GM21825 (cell line): Measurements from ENCODE around the gene POLR2A.
"Not testable (repeated sequence)": the region's sequence is repeated elsewhere in the genome, so short reads cannot be mapped to it uniquely, and the experiment has no call there.

ENCODE experiments used
- ATAC-seq: cut with Tn5 transposase; IDR thresholded peaks from one replicate; pipeline ENCODE4 v1.9.1; 2021; ENCODE audit warnings: mild to moderate bottlenecking, moderate library complexity; ENCODE audit not compliant: unreplicated experiment

POLR2A gene

GRCh38 chr17:7459961-7460545 lies 24.1 kb upstream of the POLR2A start:
- ATAC-seq = no peak

DNA sequence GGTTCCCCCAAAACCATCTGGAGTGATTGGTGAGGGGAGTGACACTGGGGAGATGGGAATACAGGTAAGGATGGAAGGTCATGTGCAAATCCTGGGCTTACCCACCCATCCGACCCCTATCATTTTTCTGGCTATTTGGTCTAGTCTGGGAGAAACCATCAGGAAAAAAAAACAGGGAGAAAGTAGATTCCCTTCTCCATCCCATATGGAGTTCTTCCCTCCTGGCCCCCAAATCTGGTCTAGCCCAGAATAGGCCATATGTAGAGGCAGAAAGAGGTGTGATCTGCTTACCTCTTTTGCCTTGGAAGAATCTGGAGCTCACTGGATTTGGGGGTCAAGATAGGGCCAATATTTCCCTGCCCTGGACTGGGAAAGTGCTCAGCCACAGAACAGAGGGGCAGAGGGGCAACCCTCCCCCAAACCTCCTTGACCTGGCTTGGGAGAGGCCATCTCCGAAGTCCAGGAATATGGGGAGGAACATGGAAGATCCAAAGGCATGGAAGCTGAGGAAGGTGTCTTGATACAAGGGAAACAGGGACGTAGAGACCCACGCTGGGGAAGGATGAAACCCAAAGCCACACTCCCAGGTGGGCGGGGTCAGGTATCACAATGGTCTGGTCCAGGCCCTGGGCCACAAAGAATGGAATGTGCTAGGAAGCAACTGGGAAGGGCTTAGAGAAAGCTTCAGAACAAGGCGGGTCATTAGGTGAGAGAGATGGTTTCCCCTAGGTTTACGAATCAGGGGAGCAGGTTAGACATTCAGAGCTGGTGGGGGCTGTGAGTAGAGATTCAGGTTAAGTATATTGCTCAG lies 23.1 kb upstream of the POLR2A start:
- no peak for ATAC-seq

GRCh38 chr17:7462474-7463371 lies 21.4 kb upstream of the POLR2A start:
- no peak for ATAC-seq

- no peak for ATAC-seq
Observed at GRCh38 chr17:7463372-7463846, 20.8 kb upstream of the POLR2A start.

DNA sequence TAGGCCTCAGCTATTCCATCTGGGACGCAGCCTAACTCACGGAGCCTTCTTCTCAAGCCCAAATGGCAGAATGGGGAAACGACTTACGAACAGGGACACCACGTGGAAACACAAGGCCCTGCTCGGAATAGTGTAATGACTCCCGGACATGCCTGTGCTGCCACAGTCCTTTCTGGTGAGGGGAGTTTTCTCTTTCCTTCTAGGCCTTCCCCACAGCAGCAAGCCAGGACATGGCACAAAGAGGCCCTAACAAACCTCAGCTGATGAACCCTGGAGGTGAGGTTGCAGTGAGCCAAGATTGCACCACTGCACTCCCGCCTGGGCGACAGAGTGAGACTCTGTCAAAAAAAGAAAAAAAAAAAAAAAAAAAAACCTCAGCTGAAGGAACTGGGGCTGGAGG lies 20.1 kb upstream of the POLR2A start:
- ATAC-seq = no peak

DNA sequence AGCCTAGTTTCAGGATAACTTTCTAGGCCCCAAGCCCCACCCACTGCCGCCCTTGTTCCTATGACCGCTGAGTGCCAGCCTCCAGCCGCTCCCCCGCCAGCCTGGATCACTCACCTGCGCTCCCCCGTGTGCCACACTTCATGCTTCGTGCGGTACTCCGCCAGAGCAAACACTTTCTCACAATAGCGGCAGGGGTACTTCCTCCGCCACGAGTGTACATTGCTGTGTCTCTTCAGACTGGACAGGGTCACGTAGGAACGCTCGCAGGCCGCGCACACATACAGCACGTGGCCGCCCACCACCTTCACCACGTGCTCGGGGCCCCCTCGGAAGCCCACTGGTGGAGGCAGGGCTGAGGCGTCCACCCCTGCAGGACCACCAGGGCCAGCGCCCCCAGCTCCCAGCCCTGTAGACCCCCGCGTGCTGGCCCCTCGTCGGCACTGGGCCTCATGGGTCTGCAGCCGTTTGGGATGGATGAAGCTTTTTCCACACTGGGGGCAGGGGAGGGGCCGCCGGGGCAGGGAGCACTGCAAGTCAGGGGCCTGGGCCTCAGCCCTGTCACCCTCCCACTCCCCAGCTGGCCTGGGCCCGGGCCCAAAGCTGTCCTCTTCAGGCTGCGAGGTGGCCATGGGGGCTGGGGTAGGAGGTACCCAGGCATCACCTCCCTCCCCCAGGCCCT lies 18.4 kb upstream of the POLR2A start:
- no peak for ATAC-seq

- ATAC-seq = no peak
Observed at GRCh38 chr17:7466318-7466638, 17.9 kb upstream of the POLR2A start.

- ATAC-seq = no peak
Observed at GRCh38 chr17:7466639-7467341, 17.4 kb upstream of the POLR2A start.

- ATAC-seq = no peak
Observed at GRCh38 chr17:7467498-7467897, 16.7 kb upstream of the POLR2A start.

DNA sequence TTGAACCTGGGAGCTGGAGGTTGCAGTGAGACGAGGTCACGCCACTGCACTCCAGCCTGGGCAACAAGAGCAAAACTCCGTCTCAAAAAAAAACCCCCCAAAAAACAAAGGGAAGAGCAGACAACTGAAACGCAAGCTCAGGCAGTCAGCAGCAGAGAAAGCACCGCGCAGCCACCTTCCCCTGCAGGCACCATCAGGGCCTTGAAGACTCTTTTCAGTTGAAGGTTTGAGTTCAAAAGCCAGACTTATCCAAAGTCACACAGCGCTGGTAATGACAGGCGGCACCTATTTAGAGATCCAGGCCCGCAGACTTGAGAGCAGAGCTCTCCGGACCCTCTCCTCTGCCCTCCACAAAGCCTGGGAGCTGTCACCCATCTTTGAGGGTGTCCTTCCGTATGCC lies 15.9 kb upstream of the POLR2A start:
- ATAC-seq = no peak

- ATAC-seq = no peak
Observed at GRCh38 chr17:7468804-7469389, 15.3 kb upstream of the POLR2A start.

GRCh38 chr17:7469843-7470242 lies 14.3 kb upstream of the POLR2A start:
- ATAC-seq = not testable (repeated sequence)

- ATAC-seq = not testable (repeated sequence)
Observed at GRCh38 chr17:7470457-7470973, 13.7 kb upstream of the POLR2A start.

DNA sequence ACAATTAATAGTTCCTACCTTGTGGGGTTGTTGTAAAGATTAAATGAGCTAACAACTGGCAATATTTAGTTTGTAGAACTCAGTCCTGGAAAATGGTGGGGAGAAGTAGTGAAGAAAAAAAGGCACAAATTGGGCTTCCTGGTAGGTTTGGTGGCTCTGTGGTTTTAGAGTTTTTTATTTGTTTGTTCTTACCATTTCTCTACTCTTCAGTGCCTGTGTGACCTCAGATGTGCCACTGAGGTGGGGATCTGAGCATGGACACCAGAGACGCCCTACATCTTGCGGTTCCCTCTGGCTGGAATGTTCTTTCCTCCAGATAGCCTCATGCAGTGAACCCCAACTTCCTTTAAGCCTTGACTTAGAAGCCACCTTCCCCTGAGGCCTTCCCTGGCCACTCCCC lies 12.4 kb upstream of the POLR2A start:
- ATAC-seq = no peak

- ATAC-seq = not testable (repeated sequence)
Observed at GRCh38 chr17:7474767-7475166, 9.4 kb upstream of the POLR2A start.

DNA sequence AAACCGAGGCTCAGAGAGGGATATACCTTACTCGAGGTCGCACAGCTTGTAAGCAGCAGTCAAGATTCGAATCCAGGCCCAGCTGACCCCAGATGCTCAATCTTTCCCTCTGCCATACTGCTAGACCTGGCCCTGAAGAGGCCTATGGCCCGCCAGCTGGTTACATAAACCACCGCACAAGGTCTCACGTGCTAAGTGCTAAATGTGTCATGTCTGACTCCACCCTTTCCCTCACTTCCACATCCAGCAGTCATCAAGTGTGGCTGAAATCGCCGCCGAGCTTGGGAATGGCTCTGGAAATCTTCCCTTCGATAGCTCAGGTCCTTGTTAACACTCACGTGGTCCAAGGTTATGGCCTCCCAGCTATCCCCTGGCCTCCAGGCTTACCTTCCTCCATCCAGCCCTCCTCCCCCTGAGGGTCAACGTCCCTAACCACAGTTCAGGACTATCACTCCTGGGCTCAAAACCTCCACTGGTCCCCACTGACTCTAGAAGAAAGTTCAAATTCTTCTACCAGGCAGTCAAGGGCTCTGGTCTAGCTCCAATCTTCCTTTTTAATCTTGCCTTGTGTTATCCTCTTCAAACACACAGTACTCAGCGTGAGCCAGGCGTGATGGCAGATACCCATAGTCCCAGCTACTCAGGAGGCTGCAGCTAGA lies 8.3 kb upstream of the POLR2A start:
- no peak for ATAC-seq

GRCh38 chr17:7476494-7476893 lies 7.7 kb upstream of the POLR2A start:
- no peak for ATAC-seq

GRCh38 chr17:7476951-7477350 lies 7.2 kb upstream of the POLR2A start:
- ATAC-seq = no peak
